Measurements from ENCODE around the gene CNTNAP2. TPM values are rescaled to one million over a fixed set of nuclear protein-coding genes. Genes with fewer than 3 reads are reported as not detected.

CNTNAP2 gene
- polyA plus RNA-seq, 1 experiment: not detected

GRCh38 chr7:146804620-146805019 lies 688.0 kb downstream of the CNTNAP2 start:
- H3K36me3 ChIP-seq (ENCODE audit: control insufficient read depth, insufficient read depth, low read length): no peaks in the 10 kb centered on the region
- H3K4me3 ChIP-seq (ENCODE audit: low read depth, low read length): no peak overlapping the region
- POLR2A ChIA-PET: no interaction called here
- no peak for TF ChIP-seq CTCF (IDR thresholded peaks at IDR 0.05; ENCODE audit: insufficient read depth, low read depth, low read length)
- no peak for DNase-seq (ENCODE audit: low read depth)
- CTCF ChIA-PET: no interaction called here
- H3K27me3 ChIP-seq (ENCODE audit: control insufficient read depth, insufficient read depth, low read length): no peaks in the 10 kb centered on the region

- Histone ChIP-seq H3K4me3 (ENCODE audit: low read depth, low read length) (no peak overlapping the region), H3K27me3 (ENCODE audit: control insufficient read depth, insufficient read depth, low read length) (no peaks in the 10 kb centered on the region), H3K36me3 (ENCODE audit: control insufficient read depth, insufficient read depth, low read length) (no peaks in the 10 kb centered on the region)
- no peak for TF ChIP-seq CTCF (IDR thresholded peaks at IDR 0.05; ENCODE audit: insufficient read depth, low read depth, low read length)
- ChIA-PET POLR2A (no interaction called here), CTCF (no interaction called here)
- no peak for DNase-seq (ENCODE audit: low read depth)
These were observed 688.5 kb downstream of the CNTNAP2 start for GRCh38 chr7:146805082-146805481.

- no peak for TF ChIP-seq CTCF (IDR thresholded peaks at IDR 0.05; ENCODE audit: insufficient read depth, low read depth, low read length)
- CTCF ChIA-PET: no interaction called here
- POLR2A ChIA-PET: no interaction called here
- no peak for DNase-seq (ENCODE audit: low read depth)
- Histone ChIP-seq H3K4me3 (ENCODE audit: low read depth, low read length) (no peak overlapping the region), H3K36me3 (ENCODE audit: control insufficient read depth, insufficient read depth, low read length) (no peaks in the 10 kb centered on the region), H3K27me3 (ENCODE audit: control insufficient read depth, insufficient read depth, low read length) (no peaks in the 10 kb centered on the region)
These were observed 709.7 kb downstream of the CNTNAP2 start for GRCh38 chr7:146826329-146826728.

GRCh38 chr7:146830686-146831085 lies 714.1 kb downstream of the CNTNAP2 start:
- POLR2A ChIA-PET: no interaction called here

GRCh38 chr7:146831875-146832274 lies 715.3 kb downstream of the CNTNAP2 start:
- TF ChIP-seq CTCF (IDR thresholded peaks at IDR 0.05; ENCODE audit: insufficient read depth, low read depth, low read length): no peak
- no peaks in the 10 kb centered on the region for H3K27me3 ChIP-seq (ENCODE audit: control insufficient read depth, insufficient read depth, low read length)
- no peak for DNase-seq (ENCODE audit: low read depth)
- CTCF ChIA-PET: no interaction called here
- no peaks in the 10 kb centered on the region for H3K36me3 ChIP-seq (ENCODE audit: control insufficient read depth, insufficient read depth, low read length)
- POLR2A ChIA-PET: no interaction called here
- no peak overlapping the region for H3K4me3 ChIP-seq (ENCODE audit: low read depth, low read length)

More at GRCh38 chr7:146830686-146831085, 714.1 kb downstream of the CNTNAP2 start:
- H3K4me3 ChIP-seq (ENCODE audit: low read depth, low read length): no peak overlapping the region
- H3K27me3 ChIP-seq (ENCODE audit: control insufficient read depth, insufficient read depth, low read length): no peaks in the 10 kb centered on the region
- no peak for TF ChIP-seq CTCF (IDR thresholded peaks at IDR 0.05; ENCODE audit: insufficient read depth, low read depth, low read length)
- no peak for DNase-seq (ENCODE audit: low read depth)
- H3K36me3 ChIP-seq (ENCODE audit: control insufficient read depth, insufficient read depth, low read length): no peaks in the 10 kb centered on the region
- CTCF ChIA-PET: interaction anchor here (0.5 kb wide), 1 partner anchor 810 kb away, joined by 4 read pairs; no protein-coding TSS in a partner anchor

All from BJ (cell line).